H7 (cell line): ENCODE measurements around the gene RERE. TPM values are rescaled to one million over a fixed set of nuclear protein-coding genes. Genes with fewer than 3 reads are reported as not detected.
"Not testable (repeated sequence)": the region's sequence is repeated elsewhere in the genome, so short reads cannot be mapped to it uniquely, and the experiment has no call there.

ENCODE experiments used
- DNase-seq: peaks from one replicate; pipeline ENCODE4 v3.0.0; 2012
- H3K27me3 ChIP-seq: 2 replicates; pipeline ENCODE4 v1.6.0; 2011; ENCODE audit warnings: mild to moderate bottlenecking, low read length; ENCODE audit not compliant: control insufficient read depth, insufficient read depth
- H3K36me3 ChIP-seq: replicated peaks from 2 replicates; pipeline ENCODE4 v1.5.1; 2011; ENCODE audit warnings: low read length; ENCODE audit not compliant: control insufficient read depth, insufficient read depth
- H3K4me3 ChIP-seq: 2 replicates; pipeline ENCODE4 v1.5.1; 2011; ENCODE audit warnings: low read depth, mild to moderate bottlenecking, control low read depth, low read length, moderate library complexity; ENCODE audit not compliant: insufficient read depth
- total RNA-seq: library from RNA; depleted of rRNA; stranded (reverse); fragments of >200 nt; shearing (Covaris generic); gene quantifications from 2 replicates; pipeline ENCODE4 v1.2.3, GENCODE V29; 2014

Gene RERE
- total RNA-seq, 1 experiment from 2014 or later, result 75.8 TPM

- no peak for DNase-seq
- Histone ChIP-seq H3K36me3 (no peaks in the 10 kb centered on the region), H3K27me3 (no peaks in the 10 kb centered on the region), H3K4me3 (no peak overlapping the region)
Measured at GRCh38 chr1:8625981-8626898, 191.2 kb downstream of the RERE start.

- Histone ChIP-seq H3K4me3 (no peak overlapping the region), H3K36me3 (no peaks in the 10 kb centered on the region), H3K27me3 (no peaks in the 10 kb centered on the region)
- DNase-seq, result no peak
Measured at GRCh38 chr1:8625491-8625890, 191.9 kb downstream of the RERE start.

DNA sequence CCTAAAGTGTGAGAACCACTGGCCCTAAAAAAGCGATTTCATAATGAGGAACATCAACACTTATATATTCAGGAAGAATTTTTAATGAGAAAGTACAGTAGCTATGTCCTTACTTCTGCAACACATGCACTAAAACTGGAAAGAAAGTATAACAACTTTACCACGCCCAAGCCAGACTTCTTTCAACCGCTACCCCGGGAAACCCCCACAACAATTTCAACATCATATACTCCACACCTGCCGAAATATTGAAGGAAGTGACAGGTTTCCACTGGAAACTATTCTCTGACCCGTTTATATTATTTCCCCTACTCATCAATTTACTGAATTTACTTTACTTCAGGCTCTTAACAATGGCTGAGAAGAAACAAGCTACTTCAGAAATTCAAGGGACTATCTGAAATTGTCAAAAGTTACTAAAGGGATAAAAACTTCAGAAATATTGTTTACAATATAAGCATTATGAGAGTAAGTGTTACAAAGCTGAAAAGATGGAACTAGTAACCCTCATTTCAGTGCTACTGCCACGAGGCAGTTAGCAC, 193.7 kb downstream of the RERE start:
- H3K4me3 ChIP-seq, H3K36me3 ChIP-seq, H3K27me3 ChIP-seq, DNase-seq: not testable (repeated sequence)

GRCh38 chr1:8621785-8622348, 195.6 kb downstream of the RERE start:
- not testable (repeated sequence) for H3K36me3 ChIP-seq, H3K4me3 ChIP-seq, DNase-seq, H3K27me3 ChIP-seq

GRCh38 chr1:8621034-8621582, 196.3 kb downstream of the RERE start:
- not testable (repeated sequence) for H3K27me3 ChIP-seq, H3K36me3 ChIP-seq, H3K4me3 ChIP-seq, DNase-seq

DNA sequence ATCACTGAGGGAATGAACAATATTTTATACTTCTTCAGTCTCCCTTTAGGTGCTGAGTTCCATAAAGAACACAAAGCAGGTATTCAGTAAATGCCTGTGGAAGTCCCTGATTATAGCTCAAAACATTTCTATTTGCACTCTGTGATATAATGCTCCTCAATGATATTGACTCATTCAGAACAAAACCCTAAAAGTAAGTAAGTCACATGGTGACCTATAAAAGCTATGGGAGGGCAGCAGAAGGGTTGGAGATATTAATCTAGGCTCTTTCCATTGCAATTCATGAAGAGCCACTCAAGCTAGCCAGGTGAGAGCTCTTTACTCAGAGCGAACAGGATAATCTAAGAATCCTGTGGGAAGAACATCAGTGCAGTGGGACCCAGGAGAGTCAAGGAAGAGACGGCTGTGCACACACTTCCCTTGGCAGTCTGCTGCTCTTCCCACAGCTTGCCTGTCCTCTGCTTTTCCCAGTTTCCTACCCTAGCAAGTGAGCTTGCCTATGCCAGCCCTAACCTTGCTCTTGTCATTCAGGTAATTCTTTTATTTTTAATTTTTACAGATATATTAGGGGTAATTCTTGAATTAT, 197.4 kb downstream of the RERE start:
- DNase-seq, H3K4me3 ChIP-seq, H3K36me3 ChIP-seq, H3K27me3 ChIP-seq: not testable (repeated sequence)

GRCh38 chr1:8619419-8619818, 198.0 kb downstream of the RERE start:
- not testable (repeated sequence) for H3K4me3 ChIP-seq, H3K36me3 ChIP-seq, DNase-seq, H3K27me3 ChIP-seq

DNA sequence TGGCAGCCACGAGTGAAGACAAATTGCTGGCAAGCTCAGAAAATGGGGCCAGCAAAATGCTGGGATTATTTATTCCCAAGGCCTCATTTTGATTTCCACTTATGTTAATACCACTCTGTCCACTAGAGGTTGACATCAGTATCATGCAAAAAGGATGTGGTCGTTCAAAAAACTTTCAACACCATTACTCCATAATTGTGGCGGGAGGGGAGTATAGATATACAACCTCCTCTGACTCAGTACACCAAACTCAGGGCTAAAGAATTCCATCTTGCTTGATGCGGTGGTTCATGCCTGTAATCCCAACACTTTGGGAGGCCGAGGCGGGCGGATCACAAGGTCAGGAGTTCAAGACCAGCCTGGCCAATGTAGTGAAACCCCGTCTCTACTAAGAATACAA, 200.6 kb downstream of the RERE start:
- H3K27me3 ChIP-seq, H3K36me3 ChIP-seq, DNase-seq, H3K4me3 ChIP-seq: not testable (repeated sequence)

DNA sequence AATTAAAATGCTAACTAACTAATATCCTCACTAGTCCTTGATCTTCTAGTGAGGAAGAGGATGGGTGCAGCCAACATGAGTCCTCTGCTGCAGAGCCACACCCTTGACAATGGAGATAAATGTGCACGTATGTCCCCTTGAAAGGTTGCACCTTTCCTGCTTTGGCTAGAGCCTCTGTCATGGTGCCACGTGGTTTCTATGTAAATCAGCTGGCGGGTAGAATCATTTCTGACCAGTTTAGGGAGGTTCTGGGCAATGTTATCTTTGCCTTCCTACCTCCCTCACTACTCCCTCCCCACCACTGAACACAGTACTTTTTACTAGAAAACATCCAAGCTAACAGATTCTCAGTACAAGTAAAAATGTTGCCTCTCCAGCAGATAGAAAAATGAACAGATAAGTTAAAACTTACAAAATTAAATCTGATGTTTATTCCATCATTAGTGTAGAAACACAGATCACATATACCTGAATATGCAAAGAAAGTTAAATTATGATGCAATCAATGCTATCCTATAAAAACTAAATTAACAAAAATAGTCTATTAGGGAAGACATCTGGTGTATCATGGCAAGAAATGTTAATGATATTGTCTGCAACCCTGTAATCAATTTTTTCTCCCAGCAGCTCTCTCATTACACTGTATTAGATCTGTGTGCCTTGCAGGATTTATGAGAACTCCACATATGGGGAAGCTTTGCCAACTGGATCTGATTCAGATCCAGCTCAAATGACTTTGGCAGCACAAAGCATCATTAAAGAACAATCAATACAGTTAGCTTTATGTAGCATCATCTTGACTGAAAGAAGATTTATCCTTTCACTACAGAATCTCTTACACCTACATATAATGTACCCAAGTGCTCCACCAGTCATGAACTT, 205.6 kb downstream of the RERE start:
- not testable (repeated sequence) for H3K27me3 ChIP-seq, H3K4me3 ChIP-seq, H3K36me3 ChIP-seq, DNase-seq

DNA sequence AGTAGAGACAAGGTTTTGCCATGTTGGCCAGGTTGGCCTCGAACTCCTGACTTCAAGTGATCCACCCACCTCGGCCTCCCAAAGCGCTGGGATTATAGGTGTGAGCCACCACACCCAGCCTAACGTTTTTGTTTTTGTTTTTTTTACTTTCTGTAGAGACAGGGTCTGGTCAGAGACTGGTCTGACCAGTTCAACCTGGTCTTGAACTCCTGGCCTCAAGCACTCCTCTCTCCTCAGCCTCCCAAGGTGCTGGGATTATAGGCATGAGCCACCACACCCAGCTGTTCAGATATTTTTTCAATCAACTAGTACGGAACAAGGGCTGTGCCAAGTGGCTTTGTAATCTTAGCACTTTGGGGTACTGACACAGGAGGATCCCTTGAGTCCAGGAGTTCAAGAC, 209.5 kb downstream of the RERE start:
- Histone ChIP-seq H3K27me3 (no peaks in the 10 kb centered on the region), H3K4me3 (no peak overlapping the region), H3K36me3 (no peaks in the 10 kb centered on the region; the same call in 1 of the 2 replicates)
- DNase-seq, result no peak

DNA sequence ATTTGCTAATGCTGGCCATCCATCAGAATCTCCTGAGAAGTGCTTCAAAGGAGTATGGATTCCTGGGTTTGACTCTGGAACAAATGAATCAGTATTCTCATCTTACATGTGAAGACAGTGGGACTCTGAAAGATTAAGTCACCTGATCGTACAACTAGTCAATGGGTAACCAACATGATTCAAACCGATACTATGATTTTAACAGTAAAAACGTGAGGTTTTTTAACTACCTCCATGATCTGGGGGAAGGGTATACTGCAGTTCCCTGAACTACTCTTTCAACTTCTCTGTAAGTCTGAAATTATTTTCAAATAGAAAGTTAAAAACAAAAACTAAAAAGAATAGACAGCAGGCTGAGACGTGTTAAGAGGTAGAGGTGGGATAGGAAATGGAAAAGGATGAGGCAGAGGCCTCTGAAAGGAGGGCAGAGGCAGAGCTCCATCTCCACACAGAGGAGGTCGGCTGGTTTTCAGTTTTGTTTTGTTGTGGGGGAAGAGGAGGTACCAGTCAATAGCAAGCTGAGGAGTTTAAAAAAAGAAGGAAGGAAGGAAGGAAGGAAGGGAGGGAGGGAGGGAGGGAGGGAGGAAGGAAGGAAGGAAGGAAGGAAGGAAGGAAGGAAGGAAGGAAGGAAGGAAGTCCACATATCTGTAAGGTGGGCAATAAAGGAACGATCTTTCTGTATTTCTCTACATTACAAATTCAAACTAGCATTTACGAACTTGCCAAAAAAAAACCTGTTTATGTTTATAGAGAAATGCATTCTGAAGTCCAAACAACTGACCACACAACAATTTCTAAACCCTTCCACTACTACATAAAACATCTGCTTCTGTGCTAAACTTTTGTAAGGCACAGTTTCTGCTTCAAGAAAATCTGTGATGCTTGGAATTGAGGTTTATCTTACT, 213.1 kb downstream of the RERE start:
- H3K4me3 ChIP-seq, result no peak overlapping the region
- H3K36me3 ChIP-seq, result no peaks in the 10 kb centered on the region; the same call in 1 of the 2 replicates
- DNase-seq, result no peak
- no peaks in the 10 kb centered on the region for H3K27me3 ChIP-seq

DNA sequence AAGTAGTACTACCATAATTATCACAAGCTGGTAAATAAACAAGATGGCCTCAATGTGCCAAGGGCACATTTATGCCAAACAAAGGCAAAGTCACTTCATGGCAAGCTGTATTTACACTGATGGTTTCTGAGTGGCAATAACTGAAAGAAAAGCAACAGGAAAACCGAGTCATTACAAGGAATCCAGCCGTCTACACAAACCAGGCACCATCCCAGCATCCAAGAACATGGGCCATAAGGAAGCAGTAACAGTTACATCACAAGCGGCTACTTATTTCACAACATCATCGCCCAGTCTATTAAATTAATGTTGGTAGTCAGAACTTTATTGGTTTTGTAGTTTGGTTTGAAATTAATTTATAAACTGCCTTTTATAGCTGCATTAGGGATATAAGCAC, 214.2 kb downstream of the RERE start:
- Histone ChIP-seq H3K36me3 (no peaks in the 10 kb centered on the region; the same call in 1 of the 2 replicates), H3K4me3 (no peak overlapping the region), H3K27me3 (no peaks in the 10 kb centered on the region)
- DNase-seq, result no peak
